C4-2B (cell line): ENCODE data around the gene PLCB4.

Source experiments
- CTCF ChIP-seq: fragments of 450-650 bp; conservative IDR thresholded peaks from 2 replicates; pipeline ENCODE4 v1.5.1; 2017; ENCODE audit warnings: mild to moderate bottlenecking
- ZFX ChIP-seq: fragments of 450-650 bp; IDR thresholded peaks from 2 replicates; pipeline ENCODE4 v1.6.1; 2017

GRCh38 chr20:9109566-9109965 lies 40.7 kb downstream of the PLCB4 start:
- TF ChIP-seq CTCF (no peak), ZFX (no peak)
